AG04450 (cell line): ENCODE results near the gene HOXC12. TPM values are rescaled to one million over a fixed set of nuclear protein-coding genes. Genes with fewer than 3 reads are reported as not detected.

Experiments
- CTCF ChIA-PET: fragments of 300-600, 350-600 bp; formaldehyde crosslinking; extraction: SDS; loops from one replicate; lab custom pipeline; 2022; ENCODE audit warnings: antibody characterized with exemption, inconsistent platforms; lab: Charles Lee
- POLR2A ChIA-PET: fragments of 350-600 bp; formaldehyde crosslinking; extraction: SDS; loops from one replicate; lab custom pipeline; 2021; ENCODE audit warnings: antibody characterized with exemption, inconsistent platforms; lab: Yijun Ruan, JAX
- DNase-seq: peaks from one replicate; pipeline ENCODE4 v3.0.0-alpha.2; 2011; ENCODE audit warnings: low read depth, low spot score
- H3K27ac ChIP-seq: one replicate; pipeline ENCODE4 v1.5.1; 2012; ENCODE audit warnings: low read depth, low read length, control low read depth
- H3K27me3 ChIP-seq: one replicate; pipeline ENCODE4 v1.6.0; 2012; ENCODE audit warnings: low read length; ENCODE audit not compliant: control insufficient read depth, insufficient read depth
- H3K4me3 ChIP-seq: 2 replicates; pipeline ENCODE4 v1.5.1; 2011; ENCODE audit warnings: mild to moderate bottlenecking, low read depth, low read length, control low read depth
- H3K9me3 ChIP-seq: 2 replicates; pipeline ENCODE4 v1.5.1; 2012; ENCODE audit warnings: low read length; ENCODE audit not compliant: control insufficient read depth, insufficient read depth
- CTCF ChIP-seq: IDR thresholded peaks from 2 replicates; pipeline ENCODE4 v1.5.1; 2011; ENCODE audit warnings: low read depth, low read length, control low read depth, inconsistent platforms
- polyA plus RNA-seq: library from polyadenylated mRNA; depleted of rRNA; stranded (reverse); fragments of >200 nt; gene quantifications from 2 replicates; pipeline ENCODE4 v1.2.3, GENCODE V29; 2011

The HOXC12 gene
- polyA plus RNA-seq, 1 experiment: not detected

GRCh38 chr12:53965281-53966084, 10.8 kb downstream of the HOXC12 start:
- H3K27me3 ChIP-seq: peaks cover 99% of the 10 kb centered on the region
- ChIA-PET CTCF (interaction anchor here (1.5 kb wide), 1 partner anchor 242 kb away, joined by 4 read pairs; no protein-coding TSS in a partner anchor), POLR2A (no interaction called here)
- no peak overlapping the region for H3K4me3 ChIP-seq
- no peak for TF ChIP-seq CTCF
- DNase-seq: no peak
- no peak overlapping the region for H3K27ac ChIP-seq
- peaks cover 3% of the 10 kb centered on the region; the same call in 1 of the 2 replicates for H3K9me3 ChIP-seq

- no peak overlapping the region for H3K27ac ChIP-seq
- H3K27me3 ChIP-seq: peaks cover 98% of the 10 kb centered on the region
- H3K9me3 ChIP-seq: peaks cover 3% of the 10 kb centered on the region; the same call in 1 of the 2 replicates
- DNase-seq: no peak
- ChIA-PET CTCF (interaction anchor here (1.5 kb wide), 1 partner anchor 242 kb away, joined by 4 read pairs; no protein-coding TSS in a partner anchor), POLR2A (no interaction called here)
- no peak for TF ChIP-seq CTCF
- no peak overlapping the region for H3K4me3 ChIP-seq
Measured at GRCh38 chr12:53966085-53966384, 11.3 kb downstream of the HOXC12 start.

GRCh38 chr12:53966385-53967133, 11.9 kb downstream of the HOXC12 start:
- ChIA-PET POLR2A (no interaction called here), CTCF (interaction anchor here (1.5 kb wide), 1 partner anchor 241 kb away, joined by 4 read pairs; no protein-coding TSS in a partner anchor)
- no peak for TF ChIP-seq CTCF
- Histone ChIP-seq H3K27me3 (peaks cover 97% of the 10 kb centered on the region), H3K4me3 (no peak overlapping the region), H3K27ac (no peak overlapping the region), H3K9me3 (peaks cover 3% of the 10 kb centered on the region; the same call in 1 of the 2 replicates)
- DNase-seq: no peak

- H3K9me3 ChIP-seq: peaks cover 3% of the 10 kb centered on the region; the same call in 1 of the 2 replicates
- CTCF ChIA-PET: interaction anchor here (1.5 kb wide), 1 partner anchor 240 kb away, joined by 4 read pairs; no protein-coding TSS in a partner anchor
- H3K27ac ChIP-seq: no peak overlapping the region
- no peak overlapping the region for H3K4me3 ChIP-seq
- no peak for DNase-seq
- POLR2A ChIA-PET: no interaction called here
- no peak for TF ChIP-seq CTCF
- H3K27me3 ChIP-seq: peaks cover 98% of the 10 kb centered on the region
Measured at GRCh38 chr12:53967421-53967925, 12.8 kb downstream of the HOXC12 start.
